ENCODE results near the gene MYO1D.

MYO1D gene

DNA sequence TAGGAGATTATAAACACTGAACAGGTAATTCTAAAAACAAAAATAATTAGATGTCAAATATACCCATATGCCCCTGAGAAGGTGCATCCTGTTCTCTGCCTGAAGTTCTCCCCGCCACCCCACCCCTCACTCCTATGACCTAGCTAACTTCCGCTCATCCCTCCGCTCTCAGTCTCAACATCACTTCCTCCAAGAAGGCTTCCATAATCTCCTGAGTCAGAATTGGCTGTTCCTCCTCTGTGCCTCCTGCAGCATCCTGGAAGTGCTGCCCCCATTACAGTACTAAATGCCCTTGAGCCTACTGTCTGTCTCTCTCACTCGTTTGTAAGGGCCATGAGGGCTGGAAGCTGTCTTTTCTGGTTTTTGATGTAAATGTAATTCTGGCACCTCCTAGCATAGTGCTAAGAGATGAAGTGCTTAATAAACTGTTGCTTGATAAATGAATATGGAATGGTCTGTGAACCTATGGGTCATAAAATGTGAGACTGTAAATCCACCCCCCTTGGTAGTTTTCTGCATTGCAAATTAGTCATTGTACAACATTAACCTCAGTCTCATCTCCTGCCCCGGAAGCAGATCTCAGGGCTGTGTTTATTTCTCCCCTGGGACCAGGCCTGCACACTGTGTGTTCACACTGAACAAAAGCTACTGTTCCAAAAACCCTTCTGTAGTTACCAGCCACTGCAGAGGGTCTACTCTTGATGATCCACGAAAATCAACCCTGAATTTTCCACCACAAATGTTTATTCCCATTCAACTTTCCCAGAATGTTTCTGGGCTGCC, 3.9 kb upstream of the MYO1D start:
- CTCF ChIA-PET, result interaction anchor here (1.2 to 3.8 kb wide), 3 partner anchors 19 to 397 kb away, joined by 3 to 25 read pairs (median 4); no protein-coding TSS in a partner anchor
- POLR2A ChIA-PET, result no interaction called here
- no peak for DNase-seq (ENCODE audit: extremely low spot score)
- TF ChIP-seq, protein P1, sequence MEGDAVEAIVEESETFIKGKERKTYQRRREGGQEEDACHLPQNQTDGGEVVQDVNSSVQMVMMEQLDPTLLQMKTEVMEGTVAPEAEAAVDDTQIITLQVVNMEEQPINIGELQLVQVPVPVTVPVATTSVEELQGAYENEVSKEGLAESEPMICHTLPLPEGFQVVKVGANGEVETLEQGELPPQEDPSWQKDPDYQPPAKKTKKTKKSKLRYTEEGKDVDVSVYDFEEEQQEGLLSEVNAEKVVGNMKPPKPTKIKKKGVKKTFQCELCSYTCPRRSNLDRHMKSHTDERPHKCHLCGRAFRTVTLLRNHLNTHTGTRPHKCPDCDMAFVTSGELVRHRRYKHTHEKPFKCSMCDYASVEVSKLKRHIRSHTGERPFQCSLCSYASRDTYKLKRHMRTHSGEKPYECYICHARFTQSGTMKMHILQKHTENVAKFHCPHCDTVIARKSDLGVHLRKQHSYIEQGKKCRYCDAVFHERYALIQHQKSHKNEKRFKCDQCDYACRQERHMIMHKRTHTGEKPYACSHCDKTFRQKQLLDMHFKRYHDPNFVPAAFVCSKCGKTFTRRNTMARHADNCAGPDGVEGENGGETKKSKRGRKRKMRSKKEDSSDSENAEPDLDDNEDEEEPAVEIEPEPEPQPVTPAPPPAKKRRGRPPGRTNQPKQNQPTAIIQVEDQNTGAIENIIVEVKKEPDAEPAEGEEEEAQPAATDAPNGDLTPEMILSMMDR (IDR thresholded peaks at IDR 0.05; ENCODE audit: control extremely low read depth, extremely low read depth, low read depth, missing control alignments), result no peak

DNA sequence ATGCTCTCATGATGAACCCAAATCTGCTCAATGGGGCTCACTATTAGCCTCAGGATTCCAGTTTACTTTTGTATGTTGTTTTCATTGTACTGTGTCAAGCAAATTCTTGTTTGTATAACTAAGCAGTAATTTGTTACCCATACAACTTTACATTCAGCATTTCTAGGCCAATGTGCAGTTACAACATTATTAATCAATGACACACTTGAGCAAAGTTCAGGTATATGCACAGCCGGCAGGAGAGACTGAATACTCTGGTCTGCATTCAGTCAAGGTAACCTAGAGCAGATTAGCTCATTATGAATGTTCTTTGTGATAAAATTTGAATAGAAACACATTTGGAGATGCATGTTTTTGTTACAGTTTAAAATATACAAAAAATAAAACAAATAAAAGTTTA, 2.2 kb upstream of the MYO1D start:
- ChIA-PET POLR2A (interaction anchor here (0.7 kb wide), 1 partner anchor 526 kb away, joined by 3 read pairs; no protein-coding TSS in a partner anchor), CTCF (interaction anchor here (1.1 to 7.1 kb wide), 11 partner anchors 16 to 416 kb away, joined by 3 to 204 read pairs (median 36); partner anchors contain the start of gene CDK5R1)
- TF ChIP-seq, protein P1 (IDR thresholded peaks at IDR 0.05; ENCODE audit: control extremely low read depth, extremely low read depth, low read depth, missing control alignments), result no peak
- no peak for DNase-seq (ENCODE audit: extremely low spot score)

DNA sequence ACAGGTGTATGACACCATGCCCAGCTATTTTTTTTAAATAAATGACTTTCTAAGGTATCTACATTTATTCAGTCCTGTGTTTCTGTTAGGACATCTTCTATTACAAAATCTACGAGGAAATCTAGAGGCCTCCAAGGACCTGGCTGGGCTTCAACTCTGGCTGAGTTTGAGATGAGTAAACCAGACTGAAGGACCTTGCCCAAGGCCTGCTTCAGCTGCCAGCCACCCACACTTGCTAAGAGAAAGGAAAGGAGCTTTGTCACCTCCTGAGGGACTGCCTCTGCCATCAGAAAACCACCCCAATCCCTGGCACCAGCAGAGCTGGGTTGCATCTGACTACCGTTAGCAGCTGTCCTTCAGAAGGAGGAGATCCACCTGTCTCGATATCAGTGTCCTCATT, 1.3 kb upstream of the MYO1D start:
- ChIA-PET CTCF (interaction anchor here (1.0 to 7.1 kb wide), 34 partner anchors 8 to 433 kb away, joined by 3 to 204 read pairs (median 8); partner anchors contain the start of gene CDK5R1), POLR2A (interaction anchor here (0.7 kb wide), 1 partner anchor 525 kb away, joined by 3 read pairs; no protein-coding TSS in a partner anchor)
- DNase-seq (ENCODE audit: extremely low spot score), result no peak
- TF ChIP-seq, protein P1 (IDR thresholded peaks at IDR 0.05; ENCODE audit: control extremely low read depth, extremely low read depth, low read depth, missing control alignments), result no peak

DNA sequence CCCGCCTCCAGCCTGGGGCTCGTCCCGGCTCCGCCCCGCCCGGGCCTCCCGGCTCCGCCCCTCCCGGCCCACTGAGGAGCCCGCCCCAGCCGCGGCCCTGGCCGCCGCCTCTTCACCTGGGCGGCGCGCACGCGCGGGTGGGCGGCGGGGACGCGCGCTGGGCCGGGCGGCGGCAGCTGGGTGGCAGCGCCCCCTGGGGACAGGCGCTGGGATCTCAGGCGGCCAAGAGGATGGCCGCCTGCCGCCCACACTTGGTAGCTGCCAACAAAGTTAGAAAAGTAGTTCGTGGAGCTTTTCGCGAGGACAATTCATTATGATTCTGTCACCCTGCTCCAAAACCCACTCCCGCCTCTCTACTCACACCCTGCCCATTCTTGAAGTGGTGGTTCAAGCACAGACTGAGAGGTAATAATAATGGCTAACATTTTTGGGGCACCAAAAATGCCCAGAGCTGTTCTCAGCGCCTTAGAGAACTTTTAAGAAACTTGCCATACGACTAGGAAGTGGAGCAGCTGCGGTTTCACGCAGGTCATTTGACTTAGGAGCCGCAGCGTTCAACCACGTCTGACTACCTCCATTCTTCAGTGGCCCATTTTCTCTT, 340 bp upstream of the MYO1D start:
- peak; percentile 96 for DNase-seq (ENCODE audit: extremely low spot score)
- POLR2A ChIA-PET, result interaction anchor here (1.2 kb wide), 1 partner anchor 16 kb away, joined by 3 read pairs; no protein-coding TSS in a partner anchor
- TF ChIP-seq, protein P1 (IDR thresholded peaks at IDR 0.05; ENCODE audit: control extremely low read depth, extremely low read depth, low read depth, missing control alignments), result peak; percentile 89
- CTCF ChIA-PET, result interaction anchor here (0.6 to 7.1 kb wide), 65 partner anchors 9 to 678 kb away, joined by 3 to 204 read pairs (median 6); partner anchors contain the start of gene CDK5R1

DNA sequence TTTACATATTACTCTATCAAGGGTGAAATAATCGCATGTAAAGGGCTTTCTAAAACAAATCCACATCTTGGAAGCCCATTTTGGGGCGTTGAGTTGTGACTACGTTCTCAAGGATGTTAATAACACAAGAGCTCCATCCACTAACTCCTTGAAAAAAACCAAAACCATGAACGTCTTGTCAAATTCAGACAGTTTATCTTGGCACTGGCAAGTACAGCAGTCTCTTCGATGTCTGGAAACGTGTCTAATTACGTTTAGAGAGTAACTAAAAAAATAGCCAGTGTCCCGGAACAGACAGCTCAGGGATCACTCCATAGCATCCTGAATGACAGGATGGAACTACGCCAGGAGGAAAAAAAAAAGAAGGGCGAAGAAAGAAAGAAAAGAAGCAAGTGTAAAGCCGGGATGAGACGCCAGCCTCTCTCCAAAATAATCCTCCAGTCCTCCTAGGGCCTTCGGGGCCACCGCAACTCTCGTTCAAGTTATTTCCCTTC, 954 bp downstream of the MYO1D start:
- ChIA-PET POLR2A (interaction anchor here (0.6 to 0.8 kb wide), 2 partner anchors 48 to 94 kb away, joined by 3 to 7 read pairs; no protein-coding TSS in a partner anchor), CTCF (interaction anchor here (0.6 to 7.1 kb wide), 28 partner anchors 10 to 430 kb away, joined by 3 to 204 read pairs (median 16); partner anchors contain the start of gene CDK5R1)
- DNase-seq (ENCODE audit: extremely low spot score), result no peak
- TF ChIP-seq, protein P1 (IDR thresholded peaks at IDR 0.05; ENCODE audit: control extremely low read depth, extremely low read depth, low read depth, missing control alignments), result no peak
